ENCODE data around the gene CFAP54. TPM values are rescaled to one million over a fixed set of nuclear protein-coding genes. Genes with fewer than 3 reads are reported as not detected.

CFAP54 gene
- polyA plus RNA-seq, 3 donors, result not detected

DNA sequence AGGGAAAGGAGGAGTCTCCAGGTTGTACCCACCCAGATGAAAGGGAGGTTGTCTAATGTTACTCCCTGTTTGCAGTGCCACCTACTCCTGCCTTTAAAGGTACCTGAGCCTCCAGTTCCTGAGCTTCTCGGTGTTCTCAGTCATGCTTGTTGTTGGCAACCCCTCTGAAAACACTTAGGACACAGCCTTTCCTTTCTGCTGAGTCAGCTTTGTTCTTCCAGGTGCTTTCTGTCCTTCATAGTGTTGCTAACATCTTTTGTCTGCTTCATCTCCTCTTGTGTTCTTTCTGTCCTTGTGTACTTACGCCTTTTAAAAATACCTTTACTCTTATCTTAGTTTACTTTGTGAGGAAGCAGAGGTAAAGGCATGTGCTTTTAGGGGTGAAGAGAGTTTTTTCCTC, 320.7 kb downstream of the CFAP54 start:
- no peaks in the 10 kb centered on the region for H3K4me1 ChIP-seq (ENCODE audit: control insufficient read depth in 1 of 2, insufficient read depth in 2 of 2, low read length in 2 of 2)

DNA sequence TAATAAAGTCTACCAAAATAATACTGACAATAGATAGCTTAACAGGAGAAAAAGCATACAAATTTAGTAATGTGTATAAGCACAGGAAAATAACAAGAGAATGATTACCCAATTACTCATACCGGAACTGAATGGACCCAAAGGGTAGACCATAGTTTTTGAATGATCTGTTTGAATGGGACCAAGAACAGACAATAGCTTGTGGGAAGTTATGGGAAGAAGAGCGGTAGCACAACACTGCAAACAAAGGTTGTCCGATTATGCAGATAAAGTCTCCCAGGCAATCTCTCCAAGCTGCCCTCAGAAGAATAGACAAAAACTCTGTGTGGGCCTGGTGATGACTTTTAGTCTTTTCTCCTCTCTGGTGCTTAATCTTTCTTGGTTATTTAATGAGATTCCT, 321.1 kb downstream of the CFAP54 start:
- H3K4me1 ChIP-seq (ENCODE audit: control insufficient read depth in 1 of 2, insufficient read depth in 2 of 2, low read length in 2 of 2), result no peaks in the 10 kb centered on the region
- peaks cover 0 to 4% (median 1%) of the 10 kb centered on the region in 7 donors for H3K9me3 Mint-ChIP-seq
- no peak overlapping the region for H3K4me2 ChIP-seq (replicated peaks; ENCODE audit: extremely low read depth, low read length, poor library complexity, severe bottlenecking)
- WGBS (ENCODE audit: insufficient coverage), result no CpG with 5 or more reads among the region's 3 CpGs
- H3K4me3 ChIP-seq (replicated peaks in 1 of 3; ENCODE audit: low read depth in 2 of 3, low read length in 3 of 3), result no peak overlapping the region
- no peaks in the 10 kb centered on the region for H4K20me1 ChIP-seq (ENCODE audit: insufficient read depth, low read length)
- H3K4me3 Mint-ChIP-seq, result no peak overlapping the region
- no peaks in the 10 kb centered on the region for H3K27me3 Mint-ChIP-seq (ENCODE audit: low read depth in 3 of 3)
- H3K4me1 Mint-ChIP-seq, result no peaks in the 10 kb centered on the region
- intact Hi-C loops (cut with micrococcal nuclease), result no loop called here
- no peak overlapping the region for H3K9ac ChIP-seq (ENCODE audit: insufficient read depth, low read length, poor library complexity, severe bottlenecking)
- H3K27ac Mint-ChIP-seq, result no peak overlapping the region
- DNase-seq, result no peak
- H3K27me3 ChIP-seq (ENCODE audit: control insufficient read depth in 2 of 2, insufficient read depth in 2 of 2, low read length in 2 of 2), result no peaks in the 10 kb centered on the region
- no peak for TF ChIP-seq CTCF (IDR thresholded peaks at IDR 0.05)
- no peak overlapping the region for H3K27ac ChIP-seq (ENCODE audit: low read depth in 1 of 2, low read length in 2 of 2)
- H2AFZ ChIP-seq (ENCODE audit: insufficient read depth, low read depth, low read length, poor library complexity, severe bottlenecking), result no peak overlapping the region
- no peaks in the 10 kb centered on the region for H3K36me3 ChIP-seq (replicated peaks in 1 of 2; ENCODE audit: control insufficient read depth in 1 of 2, insufficient read depth in 2 of 2, low read length in 2 of 2)
- no peaks in the 10 kb centered on the region for H3K79me2 ChIP-seq (ENCODE audit: insufficient read depth, low read length)
- no peaks in the 10 kb centered on the region for H3K9me3 ChIP-seq (replicated peaks in 1 of 2; ENCODE audit: control insufficient read depth in 1 of 2, insufficient read depth in 1 of 2, low read length in 2 of 2)
- H3K36me3 Mint-ChIP-seq, result no peaks in the 10 kb centered on the region

More for the DNA sequence above, 320.7 kb downstream of the CFAP54 start:
- Mint-ChIP-seq H3K4me3 (no peak overlapping the region), H3K27me3 (ENCODE audit: low read depth in 3 of 3) (no peaks in the 10 kb centered on the region), H3K9me3 (peaks cover 0 to 5% (median 1%) of the 10 kb centered on the region in 7 donors), H3K36me3 (no peaks in the 10 kb centered on the region), H3K4me1 (no peaks in the 10 kb centered on the region), H3K27ac (no peak overlapping the region)
- Histone ChIP-seq H3K79me2 (ENCODE audit: insufficient read depth, low read length) (no peaks in the 10 kb centered on the region), H2AFZ (ENCODE audit: insufficient read depth, low read depth, low read length, poor library complexity, severe bottlenecking) (no peak overlapping the region), H3K36me3 (replicated peaks in 1 of 2; ENCODE audit: control insufficient read depth in 1 of 2, insufficient read depth in 2 of 2, low read length in 2 of 2) (no peaks in the 10 kb centered on the region), H3K9me3 (replicated peaks in 1 of 2; ENCODE audit: control insufficient read depth in 1 of 2, insufficient read depth in 1 of 2, low read length in 2 of 2) (no peaks in the 10 kb centered on the region), H3K27ac (ENCODE audit: low read depth in 1 of 2, low read length in 2 of 2) (no peak overlapping the region), H3K4me3 (replicated peaks in 1 of 3; ENCODE audit: low read depth in 2 of 3, low read length in 3 of 3) (no peak overlapping the region), H4K20me1 (ENCODE audit: insufficient read depth, low read length) (no peaks in the 10 kb centered on the region), H3K9ac (ENCODE audit: insufficient read depth, low read length, poor library complexity, severe bottlenecking) (no peak overlapping the region), H3K4me2 (replicated peaks; ENCODE audit: extremely low read depth, low read length, poor library complexity, severe bottlenecking) (no peak overlapping the region), H3K27me3 (ENCODE audit: control insufficient read depth in 2 of 2, insufficient read depth in 2 of 2, low read length in 2 of 2) (no peaks in the 10 kb centered on the region)
- intact Hi-C loops (cut with micrococcal nuclease), result no loop called here
- DNase-seq, result no peak
- WGBS (ENCODE audit: insufficient coverage), result 71% methylated on average over 1 of the region's 2 CpGs
- no peak for TF ChIP-seq CTCF (IDR thresholded peaks at IDR 0.05)

Measured in CD14-positive monocyte (primary cell).